ENCODE results near the gene SPG7. TPM values are rescaled to one million over a fixed set of nuclear protein-coding genes. Genes with fewer than 3 reads are reported as not detected.
A peak's percentile ranks its signal among the peaks of the same experiment; 100 is the strongest.

Gene SPG7
- total RNA-seq, 4 donors from 2014 or later, result 65.0 to 104 (median 84.9) TPM

DNA sequence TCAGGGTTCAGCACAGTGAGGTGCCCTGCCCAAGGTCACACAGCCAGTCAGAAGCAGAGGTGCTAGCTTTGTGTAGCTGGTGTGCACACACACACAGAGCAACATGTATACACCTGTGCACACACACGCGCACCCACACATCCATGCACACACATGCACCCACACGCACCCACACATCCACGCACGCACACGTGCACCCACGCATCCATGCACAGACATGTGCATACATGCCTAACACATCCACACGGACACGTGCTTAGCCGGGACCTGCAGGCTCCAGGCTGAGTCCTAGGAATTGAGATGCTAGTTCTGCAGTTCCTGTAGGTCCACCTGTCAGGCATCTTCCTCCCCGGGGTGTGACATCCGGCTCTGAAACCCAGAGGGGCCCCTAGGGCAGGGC lies 92.2 kb downstream of the SPG7 start:
- no peaks in the 10 kb centered on the region for H3K9me3 ChIP-seq
- WGBS, 2 donors, result 25 to 44% methylated on average over 2 to 8 of the region's 12 CpGs

DNA sequence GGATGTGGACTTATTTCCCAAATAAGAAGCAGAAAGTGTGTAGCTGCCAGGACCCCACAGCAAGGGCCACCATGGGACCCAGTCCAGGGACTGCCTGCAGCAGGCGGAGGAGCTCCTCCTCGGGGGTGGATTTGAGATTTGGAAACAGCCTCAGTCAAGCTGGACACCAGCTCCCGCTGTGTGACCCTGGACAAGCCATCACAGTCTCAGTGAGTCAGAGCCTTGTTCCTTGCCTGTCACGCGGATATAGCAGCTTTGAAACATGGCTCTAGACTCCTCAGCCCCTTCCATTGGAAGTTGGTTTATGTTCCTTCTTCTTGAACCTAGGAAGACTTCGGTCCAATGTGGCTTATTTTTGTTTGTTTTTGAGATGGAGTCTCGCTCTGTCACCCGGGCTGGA lies 92.8 kb downstream of the SPG7 start:
- TF ChIP-seq POLR2A (IDR thresholded peaks at IDR 0.05), result no peak
- TF ChIP-seq, protein P1, sequence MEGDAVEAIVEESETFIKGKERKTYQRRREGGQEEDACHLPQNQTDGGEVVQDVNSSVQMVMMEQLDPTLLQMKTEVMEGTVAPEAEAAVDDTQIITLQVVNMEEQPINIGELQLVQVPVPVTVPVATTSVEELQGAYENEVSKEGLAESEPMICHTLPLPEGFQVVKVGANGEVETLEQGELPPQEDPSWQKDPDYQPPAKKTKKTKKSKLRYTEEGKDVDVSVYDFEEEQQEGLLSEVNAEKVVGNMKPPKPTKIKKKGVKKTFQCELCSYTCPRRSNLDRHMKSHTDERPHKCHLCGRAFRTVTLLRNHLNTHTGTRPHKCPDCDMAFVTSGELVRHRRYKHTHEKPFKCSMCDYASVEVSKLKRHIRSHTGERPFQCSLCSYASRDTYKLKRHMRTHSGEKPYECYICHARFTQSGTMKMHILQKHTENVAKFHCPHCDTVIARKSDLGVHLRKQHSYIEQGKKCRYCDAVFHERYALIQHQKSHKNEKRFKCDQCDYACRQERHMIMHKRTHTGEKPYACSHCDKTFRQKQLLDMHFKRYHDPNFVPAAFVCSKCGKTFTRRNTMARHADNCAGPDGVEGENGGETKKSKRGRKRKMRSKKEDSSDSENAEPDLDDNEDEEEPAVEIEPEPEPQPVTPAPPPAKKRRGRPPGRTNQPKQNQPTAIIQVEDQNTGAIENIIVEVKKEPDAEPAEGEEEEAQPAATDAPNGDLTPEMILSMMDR (IDR thresholded peaks at IDR 0.05), result no peak
- Histone ChIP-seq H3K27ac (no peak overlapping the region), H3K27me3 (peaks cover 0 to 26% (median 0%) of the 10 kb centered on the region in 4 donors), H3K4me1 (peaks cover 17 to 37% (median 31%) of the 10 kb centered on the region in 3 donors), H3K4me3 (no peak overlapping the region), H3K9me3 (no peaks in the 10 kb centered on the region), H3K36me3 (no peaks in the 10 kb centered on the region)
- WGBS, 2 donors, result 58 to 71% methylated on average over 7 to 8 of the region's 8 CpGs
- no peak for DNase-seq
- intact Hi-C loops (cut with DNase I), result no loop called here

More for the DNA sequence above, 92.2 kb downstream of the SPG7 start:
- peaks cover 0 to 20% (median 0%) of the 10 kb centered on the region in 4 donors for H3K27me3 ChIP-seq
- no peaks in the 10 kb centered on the region for H3K36me3 ChIP-seq
- H3K4me1 ChIP-seq, result peaks cover 17 to 37% (median 31%) of the 10 kb centered on the region in 3 donors
- intact Hi-C loops (cut with DNase I), result no loop called here
- TF ChIP-seq, protein P1 (IDR thresholded peaks at IDR 0.05), result no peak
- no peak for TF ChIP-seq POLR2A (IDR thresholded peaks at IDR 0.05)
- H3K4me3 ChIP-seq, result no peak overlapping the region
- no peak for DNase-seq
- H3K27ac ChIP-seq, result peak overlapping the region in 1 of 4 donors; percentile 71

DNA sequence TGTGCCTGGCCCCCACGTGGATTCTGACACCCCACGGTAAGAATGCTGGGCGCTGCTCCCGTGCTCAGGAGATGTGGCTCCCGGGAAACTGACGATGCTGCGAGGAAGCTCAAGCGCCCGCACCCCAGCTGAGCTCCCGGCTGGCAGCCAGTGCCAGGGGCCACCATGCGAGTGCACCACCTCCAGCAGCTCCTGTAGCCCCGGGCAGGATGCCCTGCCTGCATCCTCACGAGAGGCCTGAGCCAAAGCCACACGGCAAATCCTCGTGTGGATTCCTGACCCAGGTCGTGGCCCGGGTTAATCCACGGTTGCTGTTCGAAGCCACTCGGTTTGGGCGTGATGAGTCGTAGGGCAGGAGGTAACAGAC lies 93.7 kb downstream of the SPG7 start:
- no peaks in the 10 kb centered on the region for H3K36me3 ChIP-seq
- no peak for DNase-seq
- peaks cover 0 to 27% (median 0%) of the 10 kb centered on the region in 4 donors for H3K27me3 ChIP-seq
- H3K27ac ChIP-seq, result no peak overlapping the region
- peak overlapping the region in 1 of 4 donors; percentile 47 for H3K4me3 ChIP-seq
- no peak for TF ChIP-seq POLR2A (IDR thresholded peaks at IDR 0.05)
- TF ChIP-seq, protein P1 (IDR thresholded peaks at IDR 0.05), result no peak
- peaks cover 17 to 37% (median 31%) of the 10 kb centered on the region in 3 donors for H3K4me1 ChIP-seq
- intact Hi-C loops (cut with DNase I), result no loop called here
- WGBS, 2 donors, result no CpG with 5 or more reads among the region's 22 CpGs
- no peaks in the 10 kb centered on the region for H3K9me3 ChIP-seq

DNA sequence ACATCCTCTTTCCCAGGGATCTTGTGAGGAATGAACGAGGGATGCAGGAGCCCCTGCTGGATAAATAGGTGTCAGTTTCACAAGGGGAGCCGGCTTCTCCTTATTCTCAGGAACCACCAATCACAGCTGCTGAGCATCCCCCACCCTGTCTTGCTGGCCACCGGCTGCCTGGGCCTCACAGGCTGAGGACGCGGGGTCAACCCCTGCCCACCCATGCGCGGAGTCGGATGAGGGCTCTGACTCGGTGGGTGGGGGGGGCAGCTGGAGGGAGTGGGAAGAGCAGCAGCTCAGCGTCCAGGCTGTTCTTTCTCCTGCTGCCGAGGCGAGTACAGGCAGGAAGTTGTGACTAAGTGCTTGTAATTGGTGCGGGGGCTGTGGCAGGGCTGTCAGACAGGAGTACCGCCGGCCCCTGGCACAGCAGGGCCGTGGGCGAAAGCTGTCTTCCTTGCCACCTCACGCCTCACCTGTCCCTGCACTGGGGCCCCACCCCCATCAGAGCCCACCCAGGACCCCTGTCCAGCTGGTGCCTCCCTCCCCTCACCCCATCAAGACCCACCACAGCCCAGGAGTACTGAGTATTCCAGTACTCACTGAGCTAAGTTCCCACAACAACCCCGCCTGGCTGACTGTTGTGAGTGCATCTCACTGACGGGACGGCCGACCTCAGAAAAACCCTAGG lies 94.2 kb downstream of the SPG7 start:
- intact Hi-C loops (cut with DNase I), result no loop called here
- peak overlapping the region in 1 of 4 donors; percentile 47 for H3K4me3 ChIP-seq
- DNase-seq, result no peak
- H3K4me1 ChIP-seq, result peaks cover 17 to 37% (median 31%) of the 10 kb centered on the region in 3 donors
- no peaks in the 10 kb centered on the region for H3K9me3 ChIP-seq
- WGBS, 2 donors, result 0% methylated on average over 6 of the region's 22 CpGs; no CpG with 5 or more reads in 1 of the 2 donors
- H3K27me3 ChIP-seq, result peaks cover 0 to 27% (median 0%) of the 10 kb centered on the region in 4 donors
- no peak overlapping the region for H3K27ac ChIP-seq
- H3K36me3 ChIP-seq, result no peaks in the 10 kb centered on the region
- TF ChIP-seq, protein P1 (IDR thresholded peaks at IDR 0.05), result no peak
- TF ChIP-seq POLR2A (IDR thresholded peaks at IDR 0.05), result no peak

DNA sequence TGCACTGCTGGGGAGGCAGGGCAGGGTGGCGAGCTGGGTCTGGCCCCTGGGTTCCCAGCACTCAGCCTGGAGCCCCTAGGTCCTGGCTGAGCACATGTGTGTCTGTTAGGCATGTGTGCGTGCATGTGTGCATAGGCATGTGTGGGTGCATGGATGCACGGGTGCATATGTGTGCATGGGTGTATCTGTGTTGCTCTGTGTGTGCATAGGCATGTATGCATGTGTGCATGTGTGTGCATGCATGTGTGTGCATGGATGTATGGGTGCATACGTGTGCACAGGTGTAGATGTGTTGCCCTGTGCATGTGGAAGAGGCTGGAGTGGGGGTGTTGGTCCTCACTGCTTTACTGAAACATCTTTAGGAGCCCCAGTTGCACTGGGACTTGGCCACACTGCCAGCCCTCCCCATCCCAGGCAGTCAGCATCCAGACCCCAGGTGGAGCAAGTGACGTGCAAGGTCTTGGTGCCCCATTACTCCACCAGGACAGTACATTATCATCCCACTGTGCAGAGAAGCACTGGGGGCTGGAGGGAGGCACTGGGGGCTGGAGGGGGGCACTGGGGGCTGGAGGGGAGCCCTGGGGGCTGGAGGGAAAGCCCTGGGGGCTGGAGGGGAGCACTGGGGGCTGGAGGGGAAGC lies 94.9 kb downstream of the SPG7 start:
- no peak for DNase-seq
- Histone ChIP-seq H3K36me3 (no peaks in the 10 kb centered on the region), H3K9me3 (no peaks in the 10 kb centered on the region), H3K4me3 (no peak overlapping the region), H3K27me3 (peaks cover 0 to 27% (median 0%) of the 10 kb centered on the region in 4 donors), H3K4me1 (peaks cover 17 to 37% (median 31%) of the 10 kb centered on the region in 3 donors), H3K27ac (no peak overlapping the region)
- intact Hi-C loops (cut with DNase I), result no loop called here
- 33% methylated on average over 1 of the region's 5 CpGs for WGBS, 2 donors
- no peak for TF ChIP-seq POLR2A (IDR thresholded peaks at IDR 0.05)
- TF ChIP-seq, protein P1 (IDR thresholded peaks at IDR 0.05), result no peak

Measured in esophagus squamous epithelium (tissue), 5 donors.